ENCODE data around the gene ZNRF4. TPM values are rescaled to one million over a fixed set of nuclear protein-coding genes. Genes with fewer than 3 reads are reported as not detected.
"Not testable (repeated sequence)": the region's sequence is repeated elsewhere in the genome, so short reads cannot be mapped to it uniquely, and the experiment has no call there.

ZNRF4 gene
- total RNA-seq, 2 experiments from 2014 or later, result not detected

- H3K4me1 Mint-ChIP-seq (ENCODE audit: low read depth), result no peaks in the 10 kb centered on the region
- peaks cover 4% of the 10 kb centered on the region for H3K9me3 Mint-ChIP-seq
- CTCF ChIA-PET, result no interaction called here
- POLR2A ChIA-PET, result no interaction called here
- H3K4me3 Mint-ChIP-seq, result no peak overlapping the region
- peaks cover 36% of the 10 kb centered on the region for H3K27me3 Mint-ChIP-seq
- no peak for DNase-seq
- intact Hi-C loops (cut with micrococcal nuclease), result no loop called here
- H3K27ac Mint-ChIP-seq, result no peak overlapping the region
- no peaks in the 10 kb centered on the region for H3K36me3 Mint-ChIP-seq
These were observed 29.4 kb downstream of the ZNRF4 start for GRCh38 chr19:5484398-5485285.

- H3K36me3 Mint-ChIP-seq, result no peaks in the 10 kb centered on the region
- CTCF ChIA-PET, result interaction anchor here (0.6 kb wide), 1 partner anchor 559 kb away, joined by 3 read pairs; no protein-coding TSS in a partner anchor
These were observed 30.0 kb downstream of the ZNRF4 start for GRCh38 chr19:5485286-5485636.

GRCh38 chr19:5485658-5486057 lies 30.4 kb downstream of the ZNRF4 start:
- POLR2A ChIA-PET, result not testable (repeated sequence)

More at GRCh38 chr19:5485286-5485636, 30.0 kb downstream of the ZNRF4 start:
- peaks cover 37% of the 10 kb centered on the region for H3K27me3 Mint-ChIP-seq
- no peak for DNase-seq
- H3K4me1 Mint-ChIP-seq (ENCODE audit: low read depth), result no peaks in the 10 kb centered on the region
- no peak overlapping the region for H3K4me3 Mint-ChIP-seq
- peaks cover 4% of the 10 kb centered on the region for H3K9me3 Mint-ChIP-seq
- intact Hi-C loops (cut with micrococcal nuclease), result no loop called here
- POLR2A ChIA-PET, result no interaction called here
- no peak overlapping the region for H3K27ac Mint-ChIP-seq

GRCh38 chr19:5487222-5487621 lies 32.0 kb downstream of the ZNRF4 start:
- intact Hi-C loops (cut with micrococcal nuclease), result no loop called here
- POLR2A ChIA-PET, result interaction anchor here (0.6 to 0.7 kb wide), 2 partner anchors 542 to 1998 kb away, joined by 3 to 5 read pairs; no protein-coding TSS in a partner anchor

More at GRCh38 chr19:5485658-5486057, 30.4 kb downstream of the ZNRF4 start:
- H3K9me3 Mint-ChIP-seq; H3K27ac Mint-ChIP-seq; H3K36me3 Mint-ChIP-seq; H3K4me1 Mint-ChIP-seq (ENCODE audit: low read depth); intact Hi-C loops (cut with micrococcal nuclease); DNase-seq; H3K4me3 Mint-ChIP-seq: not testable (repeated sequence)
- CTCF ChIA-PET, result interaction anchor here (0.6 kb wide), 1 partner anchor 558 kb away, joined by 3 read pairs; no protein-coding TSS in a partner anchor
- peaks cover 37% of the 10 kb centered on the region for H3K27me3 Mint-ChIP-seq

GRCh38 chr19:5489551-5489950 lies 34.3 kb downstream of the ZNRF4 start:
- intact Hi-C loops (cut with micrococcal nuclease), result no loop called here
- H3K27me3 Mint-ChIP-seq, result peaks cover 44% of the 10 kb centered on the region

More at GRCh38 chr19:5487222-5487621, 32.0 kb downstream of the ZNRF4 start:
- no peak for DNase-seq
- CTCF ChIA-PET, result interaction anchor here (0.9 kb wide), 1 partner anchor 73 kb away, joined by 3 read pairs; no protein-coding TSS in a partner anchor
- no peaks in the 10 kb centered on the region for H3K4me1 Mint-ChIP-seq (ENCODE audit: low read depth)
- peaks cover 2% of the 10 kb centered on the region for H3K9me3 Mint-ChIP-seq
- H3K27ac Mint-ChIP-seq, result no peak overlapping the region
- H3K36me3 Mint-ChIP-seq, result no peaks in the 10 kb centered on the region
- no peak overlapping the region for H3K4me3 Mint-ChIP-seq
- peaks cover 43% of the 10 kb centered on the region for H3K27me3 Mint-ChIP-seq

GRCh38 chr19:5491565-5491964 lies 36.3 kb downstream of the ZNRF4 start:
- no peak overlapping the region for H3K27ac Mint-ChIP-seq
- ChIA-PET CTCF (no interaction called here), POLR2A (no interaction called here)
- no peak overlapping the region for H3K4me3 Mint-ChIP-seq
- intact Hi-C loops (cut with micrococcal nuclease), result no loop called here
- DNase-seq, result no peak
- H3K36me3 Mint-ChIP-seq, result no peaks in the 10 kb centered on the region
- no peaks in the 10 kb centered on the region for H3K9me3 Mint-ChIP-seq
- no peaks in the 10 kb centered on the region for H3K4me1 Mint-ChIP-seq (ENCODE audit: low read depth)
- H3K27me3 Mint-ChIP-seq, result peaks cover 45% of the 10 kb centered on the region

More at GRCh38 chr19:5489551-5489950, 34.3 kb downstream of the ZNRF4 start:
- no peak for DNase-seq
- no peak overlapping the region for H3K27ac Mint-ChIP-seq
- no peaks in the 10 kb centered on the region for H3K4me1 Mint-ChIP-seq (ENCODE audit: low read depth)
- no peaks in the 10 kb centered on the region for H3K9me3 Mint-ChIP-seq
- H3K36me3 Mint-ChIP-seq, result no peaks in the 10 kb centered on the region
- no peak overlapping the region for H3K4me3 Mint-ChIP-seq
- ChIA-PET CTCF (interaction anchor here (0.6 kb wide), 1 partner anchor 251 kb away, joined by 3 read pairs; no protein-coding TSS in a partner anchor), POLR2A (no interaction called here)

- CTCF ChIA-PET, result no interaction called here
- intact Hi-C loops (cut with micrococcal nuclease), result no loop called here
- no peak overlapping the region for H3K4me3 Mint-ChIP-seq
- no peaks in the 10 kb centered on the region for H3K36me3 Mint-ChIP-seq
- H3K27ac Mint-ChIP-seq, result no peak overlapping the region
- H3K27me3 Mint-ChIP-seq, result peaks cover 48% of the 10 kb centered on the region
- POLR2A ChIA-PET, result no interaction called here
- no peaks in the 10 kb centered on the region for H3K4me1 Mint-ChIP-seq (ENCODE audit: low read depth)
- DNase-seq, result no peak
- H3K9me3 Mint-ChIP-seq, result no peaks in the 10 kb centered on the region
These were observed 37.0 kb downstream of the ZNRF4 start for GRCh38 chr19:5492281-5492634.

- intact Hi-C loops (cut with micrococcal nuclease), result no loop called here
- Mint-ChIP-seq H3K27me3 (peaks cover 51% of the 10 kb centered on the region), H3K36me3 (no peaks in the 10 kb centered on the region), H3K4me3 (no peak overlapping the region), H3K9me3 (no peaks in the 10 kb centered on the region), H3K4me1 (ENCODE audit: low read depth) (no peaks in the 10 kb centered on the region), H3K27ac (no peak overlapping the region)
- ChIA-PET POLR2A (no interaction called here), CTCF (no interaction called here)
- DNase-seq, result no peak
These were observed 37.6 kb downstream of the ZNRF4 start for GRCh38 chr19:5492635-5493409.

GRCh38 chr19:5494773-5495172 lies 39.6 kb downstream of the ZNRF4 start:
- Mint-ChIP-seq H3K4me1 (ENCODE audit: low read depth) (no peaks in the 10 kb centered on the region), H3K4me3 (no peak overlapping the region), H3K36me3 (no peaks in the 10 kb centered on the region), H3K27ac (no peak overlapping the region), H3K27me3 (peaks cover 50% of the 10 kb centered on the region), H3K9me3 (no peaks in the 10 kb centered on the region)
- intact Hi-C loops (cut with micrococcal nuclease), result no loop called here
- ChIA-PET POLR2A (no interaction called here), CTCF (no interaction called here)
- no peak for DNase-seq

- Mint-ChIP-seq H3K27me3 (peaks cover 44% of the 10 kb centered on the region), H3K9me3 (no peaks in the 10 kb centered on the region), H3K4me3 (no peak overlapping the region), H3K36me3 (no peaks in the 10 kb centered on the region), H3K27ac (no peak overlapping the region), H3K4me1 (ENCODE audit: low read depth) (no peaks in the 10 kb centered on the region)
- intact Hi-C loops (cut with micrococcal nuclease), result no loop called here
- POLR2A ChIA-PET, result no interaction called here
- CTCF ChIA-PET, result no interaction called here
- DNase-seq, result no peak
These were observed 40.6 kb downstream of the ZNRF4 start for GRCh38 chr19:5495792-5496191.

- Mint-ChIP-seq H3K27me3 (peaks cover 39% of the 10 kb centered on the region), H3K27ac (no peak overlapping the region), H3K9me3 (peaks cover 14% of the 10 kb centered on the region), H3K4me3 (no peak overlapping the region), H3K4me1 (ENCODE audit: low read depth) (no peaks in the 10 kb centered on the region), H3K36me3 (peaks cover 4% of the 10 kb centered on the region)
- POLR2A ChIA-PET, result no interaction called here
- no peak for DNase-seq
- CTCF ChIA-PET, result no interaction called here
- intact Hi-C loops (cut with micrococcal nuclease), result no loop called here
These were observed 42.1 kb downstream of the ZNRF4 start for GRCh38 chr19:5497297-5497696.

- CTCF ChIA-PET, result no interaction called here
- intact Hi-C loops (cut with micrococcal nuclease), result no loop called here
- no peaks in the 10 kb centered on the region for H3K4me1 Mint-ChIP-seq (ENCODE audit: low read depth)
- H3K27ac Mint-ChIP-seq, result no peak overlapping the region
- peaks cover 32% of the 10 kb centered on the region for H3K27me3 Mint-ChIP-seq
- peaks cover 24% of the 10 kb centered on the region for H3K9me3 Mint-ChIP-seq
- POLR2A ChIA-PET, result no interaction called here
- H3K36me3 Mint-ChIP-seq, result peaks cover 5% of the 10 kb centered on the region
- no peak for DNase-seq
- H3K4me3 Mint-ChIP-seq, result no peak overlapping the region
These were observed 43.8 kb downstream of the ZNRF4 start for GRCh38 chr19:5498830-5499550.

Measured in activated CD4-positive, alpha-beta memory T cell treated with anti-CD3 and anti-CD28 coated beads for 36 hours (primary cell).